ENCODE results near the gene MEGF10.

Gene MEGF10

DNA sequence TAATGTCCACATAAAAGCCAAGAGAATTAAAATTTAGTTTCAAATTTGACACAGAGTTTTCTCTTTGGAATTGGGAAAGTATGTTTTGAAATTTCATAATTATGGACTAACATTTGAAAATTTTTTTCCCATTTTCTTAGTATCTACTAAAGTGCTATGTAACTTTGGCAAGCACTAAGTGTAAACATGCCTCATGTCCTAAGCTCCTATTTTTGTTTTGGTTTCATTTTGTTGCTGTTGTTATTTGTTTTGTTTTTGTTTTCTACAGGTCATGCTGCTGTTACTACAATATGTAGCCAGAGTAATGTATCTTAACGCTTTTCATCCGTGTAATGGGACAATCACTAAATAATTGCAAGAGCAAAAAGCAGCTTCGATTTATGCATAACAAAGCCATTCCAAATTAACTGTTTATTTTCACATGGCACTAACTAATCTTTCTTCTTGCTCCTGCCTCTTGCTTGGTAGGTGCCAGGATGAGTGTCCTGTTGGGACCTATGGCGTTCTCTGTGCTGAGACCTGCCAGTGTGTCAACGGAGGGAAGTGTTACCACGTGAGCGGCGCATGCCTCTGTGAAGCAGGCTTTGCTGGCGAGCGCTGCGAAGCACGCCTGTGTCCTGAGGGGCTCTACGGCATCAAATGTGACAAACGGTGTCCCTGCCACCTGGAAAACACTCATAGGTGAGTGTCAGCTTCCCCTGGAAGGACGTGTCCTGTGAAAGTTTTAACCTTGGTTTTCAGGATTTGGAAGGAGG is 119.5 kb downstream of the MEGF10 start:
- POLR2A ChIA-PET (ENCODE audit: low non-redundant PET) = no interaction called here
- H3K27ac ChIP-seq = no peak overlapping the region
- CTCF ChIA-PET = interaction anchor here (0.6 to 0.7 kb wide), 2 partner anchors 17 to 1291 kb away, joined by 3 read pairs; no protein-coding TSS in a partner anchor
- no peak for DNase-seq (ENCODE audit: low spot score)
- TF ChIP-seq, protein P1, sequence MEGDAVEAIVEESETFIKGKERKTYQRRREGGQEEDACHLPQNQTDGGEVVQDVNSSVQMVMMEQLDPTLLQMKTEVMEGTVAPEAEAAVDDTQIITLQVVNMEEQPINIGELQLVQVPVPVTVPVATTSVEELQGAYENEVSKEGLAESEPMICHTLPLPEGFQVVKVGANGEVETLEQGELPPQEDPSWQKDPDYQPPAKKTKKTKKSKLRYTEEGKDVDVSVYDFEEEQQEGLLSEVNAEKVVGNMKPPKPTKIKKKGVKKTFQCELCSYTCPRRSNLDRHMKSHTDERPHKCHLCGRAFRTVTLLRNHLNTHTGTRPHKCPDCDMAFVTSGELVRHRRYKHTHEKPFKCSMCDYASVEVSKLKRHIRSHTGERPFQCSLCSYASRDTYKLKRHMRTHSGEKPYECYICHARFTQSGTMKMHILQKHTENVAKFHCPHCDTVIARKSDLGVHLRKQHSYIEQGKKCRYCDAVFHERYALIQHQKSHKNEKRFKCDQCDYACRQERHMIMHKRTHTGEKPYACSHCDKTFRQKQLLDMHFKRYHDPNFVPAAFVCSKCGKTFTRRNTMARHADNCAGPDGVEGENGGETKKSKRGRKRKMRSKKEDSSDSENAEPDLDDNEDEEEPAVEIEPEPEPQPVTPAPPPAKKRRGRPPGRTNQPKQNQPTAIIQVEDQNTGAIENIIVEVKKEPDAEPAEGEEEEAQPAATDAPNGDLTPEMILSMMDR (conservative IDR thresholded peaks at IDR 0.05; ENCODE audit: low read depth) = no peak

DNA sequence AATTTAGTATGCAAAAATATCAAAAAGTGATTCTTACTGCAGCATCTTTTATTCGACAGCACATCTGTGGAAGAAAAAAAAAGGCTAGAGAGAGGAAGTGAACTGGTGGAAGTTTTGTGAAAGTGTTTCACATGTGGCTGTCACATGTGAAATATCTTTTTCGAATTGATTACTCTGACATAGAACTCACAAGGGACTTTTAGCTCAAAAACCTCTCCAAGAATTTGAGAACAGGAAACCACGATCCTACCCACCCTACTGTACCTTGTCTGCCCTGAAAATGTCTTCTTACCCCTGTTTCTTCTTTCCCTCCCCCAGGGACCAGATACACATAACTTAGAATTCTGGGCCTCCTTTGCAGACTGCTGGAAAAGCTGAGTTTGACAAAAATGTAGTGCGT is 120.4 kb downstream of the MEGF10 start:
- ChIA-PET CTCF (no interaction called here), POLR2A (ENCODE audit: low non-redundant PET) (no interaction called here)
- TF ChIP-seq, protein P1 (conservative IDR thresholded peaks at IDR 0.05; ENCODE audit: low read depth) = no peak
- DNase-seq (ENCODE audit: low spot score) = no peak
- H3K27ac ChIP-seq = no peak overlapping the region

DNA sequence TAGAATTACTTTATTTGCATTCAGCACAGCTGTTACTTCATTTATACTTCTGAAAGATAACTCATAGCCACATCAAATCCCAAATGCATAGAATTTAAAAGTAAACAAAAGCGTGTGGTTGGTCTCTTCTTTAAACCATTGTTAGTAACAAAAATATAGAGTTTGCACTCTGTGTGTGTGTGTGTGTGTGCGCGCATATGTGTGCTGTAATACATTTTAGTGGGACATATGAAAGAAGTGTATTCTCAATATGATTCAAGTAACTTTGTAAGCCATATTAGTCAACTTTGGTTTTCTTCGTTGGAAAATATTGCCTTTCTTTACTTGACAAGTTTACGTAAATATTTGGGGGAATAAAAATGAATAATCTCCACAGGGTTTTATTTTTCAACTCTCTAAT is 120.8 kb downstream of the MEGF10 start:
- TF ChIP-seq, protein P1 (conservative IDR thresholded peaks at IDR 0.05; ENCODE audit: low read depth) = no peak
- no peak overlapping the region for H3K27ac ChIP-seq
- POLR2A ChIA-PET (ENCODE audit: low non-redundant PET) = no interaction called here
- CTCF ChIA-PET = no interaction called here
- no peak for DNase-seq (ENCODE audit: low spot score)

DNA sequence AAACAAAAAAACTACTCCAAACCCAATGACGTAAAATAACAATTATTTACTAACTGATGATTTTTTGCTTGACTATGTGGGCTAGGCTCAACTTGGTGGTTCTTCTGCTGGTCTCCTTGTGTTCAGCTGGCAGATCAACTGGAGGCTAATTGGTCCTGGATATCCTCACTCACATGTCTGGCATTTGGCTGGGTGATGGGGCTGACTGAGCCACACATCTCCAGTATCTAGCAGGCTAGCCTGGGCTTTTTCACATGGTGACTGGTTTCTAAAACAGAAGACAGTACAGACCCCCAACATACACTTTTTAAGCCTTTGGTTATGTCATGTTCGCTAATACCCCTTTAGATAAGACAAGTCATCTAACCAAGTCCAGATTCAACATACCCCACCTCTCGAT is 122.1 kb downstream of the MEGF10 start:
- CTCF ChIA-PET = no interaction called here
- TF ChIP-seq, protein P1 (conservative IDR thresholded peaks at IDR 0.05; ENCODE audit: low read depth) = no peak
- H3K27ac ChIP-seq = no peak overlapping the region
- POLR2A ChIA-PET (ENCODE audit: low non-redundant PET) = no interaction called here
- DNase-seq (ENCODE audit: low spot score) = no peak

DNA sequence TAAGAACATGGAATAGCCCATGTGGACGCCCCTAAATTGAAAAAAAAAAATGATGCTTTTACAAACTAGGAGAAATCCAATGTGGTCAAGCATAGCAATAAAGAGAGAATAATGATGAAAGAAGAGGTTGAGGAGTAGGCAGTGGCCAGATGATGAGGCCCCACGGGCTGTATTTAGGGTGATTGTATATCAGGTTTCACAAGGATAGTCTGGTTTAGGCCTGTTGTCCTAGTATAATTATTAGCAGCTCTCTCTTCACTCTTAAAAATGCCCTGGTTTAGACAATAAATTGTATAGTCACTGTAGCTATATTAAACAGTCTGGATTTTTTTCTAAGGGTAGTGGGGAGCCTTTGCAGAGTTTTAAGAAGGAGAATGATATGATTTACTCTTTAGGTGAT is 124.4 kb downstream of the MEGF10 start:
- CTCF ChIA-PET = no interaction called here

DNA sequence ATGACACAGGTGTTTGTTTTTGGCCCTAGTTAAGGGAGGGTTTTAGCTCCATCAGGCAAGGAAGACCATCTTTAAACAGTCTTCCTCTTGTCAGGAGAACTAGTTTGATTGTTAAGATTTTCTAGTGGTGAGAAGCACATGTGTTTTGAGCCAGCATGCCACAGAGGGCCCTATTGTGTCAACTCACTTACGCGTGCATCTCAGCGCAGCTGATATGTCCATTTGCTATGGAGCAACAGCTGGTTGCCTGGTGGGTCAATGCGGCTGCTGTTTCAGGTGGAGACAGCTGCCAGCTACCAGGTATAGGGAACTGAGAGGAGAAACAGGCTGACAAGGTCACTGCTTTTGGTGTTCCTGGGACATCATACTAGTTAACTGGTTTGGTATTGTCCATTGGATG is 126.3 kb downstream of the MEGF10 start:
- ChIA-PET CTCF (interaction anchor here (0.6 kb wide), 1 partner anchor 1516 kb away, joined by 3 read pairs; no protein-coding TSS in a partner anchor), POLR2A (ENCODE audit: low non-redundant PET) (no interaction called here)
- TF ChIP-seq, protein P1 (conservative IDR thresholded peaks at IDR 0.05; ENCODE audit: low read depth) = no peak
- no peak overlapping the region for H3K27ac ChIP-seq
- no peak for DNase-seq (ENCODE audit: low spot score)

More for the DNA sequence above, 124.4 kb downstream of the MEGF10 start:
- POLR2A ChIA-PET (ENCODE audit: low non-redundant PET) = no interaction called here
- TF ChIP-seq, protein P1 (conservative IDR thresholded peaks at IDR 0.05; ENCODE audit: low read depth) = no peak
- no peak overlapping the region for H3K27ac ChIP-seq
- no peak for DNase-seq (ENCODE audit: low spot score)
